Measurements from ENCODE around the gene STAT5B. TPM values are rescaled to one million over a fixed set of nuclear protein-coding genes. Genes with fewer than 3 reads are reported as not detected.
A peak's percentile ranks its signal among the peaks of the same experiment; 100 is the strongest.

STAT5B gene
- total and polyA plus RNA-seq, 2 of the 13 experiments (the other 11 are each of a cell fraction or from before 2014, with no cell fraction given) = 21.0 to 42.8 TPM

DNA sequence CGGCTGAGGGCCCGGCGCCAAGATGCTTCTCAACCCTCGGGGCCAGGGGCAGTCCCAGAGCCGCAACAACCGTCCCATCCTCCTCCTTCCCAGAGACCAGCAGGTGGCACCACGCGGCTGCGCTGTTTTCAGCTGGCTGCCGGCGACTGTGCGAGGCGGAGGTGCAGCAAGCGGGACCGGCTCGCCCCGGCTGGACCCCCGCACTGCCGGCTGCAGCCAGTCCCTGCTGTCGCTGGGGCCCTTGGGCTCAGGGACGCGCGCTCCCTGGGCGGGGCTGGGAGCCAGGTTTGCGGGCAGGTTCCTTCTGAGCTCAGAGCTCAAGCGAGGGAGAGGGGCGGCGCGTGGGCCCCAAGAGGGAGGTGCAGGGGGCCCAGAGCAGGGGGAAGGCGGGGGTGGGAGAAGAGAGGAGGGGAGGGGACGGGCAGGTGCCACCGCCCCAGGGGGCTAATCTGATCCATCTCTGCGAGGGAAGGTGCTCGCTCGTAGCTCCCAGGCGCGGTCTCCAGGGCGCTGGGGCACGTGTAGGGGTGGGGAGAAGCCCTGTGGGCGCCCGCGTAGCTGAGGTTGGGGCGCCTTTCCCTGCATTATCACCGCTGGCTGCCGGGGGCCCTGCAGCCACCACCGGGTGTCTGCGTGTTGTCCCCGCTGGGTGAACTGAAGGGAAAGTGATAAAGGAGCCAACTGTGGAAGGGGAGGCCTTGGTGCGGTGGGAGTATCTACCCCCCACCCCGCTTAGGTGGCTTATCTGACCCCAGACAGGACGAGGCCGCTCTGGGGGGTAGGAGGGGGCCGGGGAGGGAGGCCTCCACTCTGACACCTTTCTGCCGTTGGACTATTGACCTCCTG is 36.3 kb upstream of the STAT5B start (continued):
- TF ChIP-seq THRA (CRISPR knock-in tag; IDR thresholded peaks at IDR 0.05; ENCODE audit: borderline replicate concordance) (peak; percentile 49; the same call in 1 of the 2 replicates), ZNF644 (CRISPR knock-in tag; IDR thresholded peaks at IDR 0.05; ENCODE audit: low read depth) (0 out of 2 replicates have a peak, but pooled peaks have one; percentile 26), DNMT3B (CRISPR knock-in tag; conservative IDR thresholded peaks at IDR 0.05) (no peak), HDAC2 (CRISPR knock-in tag; IDR thresholded peaks at IDR 0.05) (no peak; the same call in 1 of the 2 replicates), ZSCAN30 (CRISPR knock-in tag; IDR thresholded peaks at IDR 0.05) (no peak), ZIK1 (CRISPR knock-in tag; IDR thresholded peaks at IDR 0.05; ENCODE audit: borderline replicate concordance, low read depth) (no peak), ZNF589 (CRISPR knock-in tag; conservative IDR thresholded peaks at IDR 0.05) (no peak), ZNF879 (CRISPR knock-in tag; IDR thresholded peaks at IDR 0.05) (no peak), ZNF687 (CRISPR knock-in tag; IDR thresholded peaks at IDR 0.05) (peak; percentile 91), FIP1L1 (IDR thresholded peaks at IDR 0.05; ENCODE audit: borderline replicate concordance, insufficient read depth, low read depth, low read length) (no peak), CAMTA2 (CRISPR knock-in tag; IDR thresholded peaks at IDR 0.05; ENCODE audit: borderline replicate concordance) (peak; percentile 18; the same call in 1 of the 2 replicates), ZFP41 (CRISPR knock-in tag; IDR thresholded peaks at IDR 0.05; ENCODE audit: borderline replicate concordance) (no peak), ZNF567 (CRISPR knock-in tag; IDR thresholded peaks at IDR 0.05; ENCODE audit: borderline replicate concordance) (no peak), ZNF629 (CRISPR knock-in tag; conservative IDR thresholded peaks at IDR 0.05) (0 out of 2 replicates have a peak, but pooled peaks have one; percentile 3), ZNF746 (CRISPR knock-in tag; IDR thresholded peaks at IDR 0.05) (peak; percentile 93), CENPX (CRISPR knock-in tag; IDR thresholded peaks at IDR 0.05) (no peak), WIZ (CRISPR knock-in tag; IDR thresholded peaks at IDR 0.05) (no peak), ZNF124 (CRISPR knock-in tag; IDR thresholded peaks at IDR 0.05) (peak; percentile 96), ZNF678 (CRISPR knock-in tag; IDR thresholded peaks at IDR 0.05) (peak; percentile 79; the same call in 1 of the 2 replicates), HMG20B (CRISPR knock-in tag; conservative IDR thresholded peaks at IDR 0.05) (no peak), ZNF564 (CRISPR knock-in tag; IDR thresholded peaks at IDR 0.05) (peak; percentile 66; the same call in 1 of the 2 replicates)
- TF ChIP-seq, protein P1, sequence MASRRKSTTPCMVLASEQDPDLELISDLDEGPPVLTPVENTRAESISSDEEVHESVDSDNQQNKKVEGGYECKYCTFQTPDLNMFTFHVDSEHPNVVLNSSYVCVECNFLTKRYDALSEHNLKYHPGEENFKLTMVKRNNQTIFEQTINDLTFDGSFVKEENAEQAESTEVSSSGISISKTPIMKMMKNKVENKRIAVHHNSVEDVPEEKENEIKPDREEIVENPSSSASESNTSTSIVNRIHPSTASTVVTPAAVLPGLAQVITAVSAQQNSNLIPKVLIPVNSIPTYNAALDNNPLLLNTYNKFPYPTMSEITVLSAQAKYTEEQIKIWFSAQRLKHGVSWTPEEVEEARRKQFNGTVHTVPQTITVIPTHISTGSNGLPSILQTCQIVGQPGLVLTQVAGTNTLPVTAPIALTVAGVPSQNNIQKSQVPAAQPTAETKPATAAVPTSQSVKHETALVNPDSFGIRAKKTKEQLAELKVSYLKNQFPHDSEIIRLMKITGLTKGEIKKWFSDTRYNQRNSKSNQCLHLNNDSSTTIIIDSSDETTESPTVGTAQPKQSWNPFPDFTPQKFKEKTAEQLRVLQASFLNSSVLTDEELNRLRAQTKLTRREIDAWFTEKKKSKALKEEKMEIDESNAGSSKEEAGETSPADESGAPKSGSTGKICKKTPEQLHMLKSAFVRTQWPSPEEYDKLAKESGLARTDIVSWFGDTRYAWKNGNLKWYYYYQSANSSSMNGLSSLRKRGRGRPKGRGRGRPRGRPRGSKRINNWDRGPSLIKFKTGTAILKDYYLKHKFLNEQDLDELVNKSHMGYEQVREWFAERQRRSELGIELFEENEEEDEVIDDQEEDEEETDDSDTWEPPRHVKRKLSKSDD (CRISPR knock-in tag; IDR thresholded peaks at IDR 0.05; ENCODE audit: low read depth) = no peak
